ENCODE results near the gene TSTD1. TPM values are rescaled to one million over a fixed set of nuclear protein-coding genes. Genes with fewer than 3 reads are reported as not detected.
"Not testable (repeated sequence)": the region's sequence is repeated elsewhere in the genome, so short reads cannot be mapped to it uniquely, and the experiment has no call there.

The TSTD1 gene
- total RNA-seq, 2 donors from 2014 or later: 59.3 to 66.8 TPM

GRCh38 chr1:161007369-161007768 is 31.4 kb downstream of the TSTD1 start:
- no peaks in the 10 kb centered on the region for H3K9me3 Mint-ChIP-seq
- ATAC-seq (no peak), DNase-seq (ENCODE audit: low spot score in 2 of 2) (no peak)
- H3K27ac Mint-ChIP-seq: no peak overlapping the region
- no peaks in the 10 kb centered on the region for H3K36me3 Mint-ChIP-seq

GRCh38 chr1:161006563-161006962 is 32.2 kb downstream of the TSTD1 start:
- no peak for ATAC-seq
- no peaks in the 10 kb centered on the region for H3K36me3 Mint-ChIP-seq
- DNase-seq (ENCODE audit: low spot score in 2 of 2): no peak
- H3K9me3 Mint-ChIP-seq: no peaks in the 10 kb centered on the region
- H3K27ac Mint-ChIP-seq: no peak overlapping the region

GRCh38 chr1:161001525-161001924 is 37.2 kb downstream of the TSTD1 start:
- H3K36me3 Mint-ChIP-seq: no peaks in the 10 kb centered on the region
- ATAC-seq (no peak), DNase-seq (ENCODE audit: low spot score in 2 of 2) (no peak)
- H3K27ac Mint-ChIP-seq: peak overlapping the region in 1 of 2 donors; percentile 16
- H3K9me3 Mint-ChIP-seq: no peaks in the 10 kb centered on the region

- Mint-ChIP-seq H3K9me3 (no peaks in the 10 kb centered on the region), H3K36me3 (no peaks in the 10 kb centered on the region), H3K27ac (peak overlapping the region in 1 of 2 donors; percentile 85)
- no peak for DNase-seq (ENCODE audit: low spot score in 2 of 2)
- no peak for ATAC-seq
Measured at GRCh38 chr1:161000736-161001480, 37.9 kb downstream of the TSTD1 start.

- Mint-ChIP-seq H3K9me3 (no peaks in the 10 kb centered on the region), H3K27ac (peak overlapping the region in 1 of 2 donors; percentile 13), H3K36me3 (no peaks in the 10 kb centered on the region)
- ATAC-seq: no peak
- no peak for DNase-seq (ENCODE audit: low spot score in 2 of 2)
Measured at GRCh38 chr1:160999376-160999775, 39.4 kb downstream of the TSTD1 start.

- H3K27ac Mint-ChIP-seq: peak overlapping the region; percentile 11 to 32
- H3K36me3 Mint-ChIP-seq: no peaks in the 10 kb centered on the region
- no peaks in the 10 kb centered on the region for H3K9me3 Mint-ChIP-seq
- DNase-seq (ENCODE audit: low spot score in 2 of 2): no peak
- ATAC-seq: peak; percentile 21 to 71
Measured at GRCh38 chr1:160997323-160998038, 41.3 kb downstream of the TSTD1 start.

- Mint-ChIP-seq H3K27ac (peak overlapping the region in 1 of 2 donors; percentile 82), H3K36me3 (no peaks in the 10 kb centered on the region), H3K9me3 (no peaks in the 10 kb centered on the region)
- no peak for DNase-seq (ENCODE audit: low spot score in 2 of 2)
- ATAC-seq: peak in 1 of 2 donors; percentile 72
Measured at GRCh38 chr1:160996178-160996577, 42.6 kb downstream of the TSTD1 start.

- DNase-seq (ENCODE audit: low spot score in 2 of 2) (no peak), ATAC-seq (no peak)
- no peak overlapping the region for H3K27ac Mint-ChIP-seq
- H3K36me3 Mint-ChIP-seq: no peaks in the 10 kb centered on the region
- H3K9me3 Mint-ChIP-seq: no peaks in the 10 kb centered on the region
Measured at GRCh38 chr1:160993544-160994193, 45.1 kb downstream of the TSTD1 start.

- not testable (repeated sequence) for H3K9me3 Mint-ChIP-seq; H3K27ac Mint-ChIP-seq; DNase-seq (ENCODE audit: low spot score in 2 of 2); ATAC-seq; H3K36me3 Mint-ChIP-seq
Measured at GRCh38 chr1:160992036-160992435, 46.7 kb downstream of the TSTD1 start.

Other genes with a start within 250 kb of the TSTD1 start
- 1 to 10 TPM; 5.2 to 9.7 TPM for gene LY9, start 242.8 kb downstream of the TSTD1 start, total RNA-seq
- gene CD244, start 176.1 kb downstream of the TSTD1 start, total RNA-seq: under 1 TPM in 1 of 2 donors, not detected in 1; 0.36 TPM
- not detected for gene ITLN1, start 153.8 kb downstream of the TSTD1 start, total RNA-seq
- not detected for gene ITLN2, start 84.2 kb downstream of the TSTD1 start, total RNA-seq
- 10 to 100 TPM; 26.0 to 63.6 TPM for gene F11R, start 17.8 kb downstream of the TSTD1 start, total RNA-seq
- 10 to 100 TPM; 50.8 to 90.6 TPM for gene USF1, start 7.0 kb upstream of the TSTD1 start, total RNA-seq
- gene ARHGAP30, start 30.9 kb upstream of the TSTD1 start, total RNA-seq: 100 to 1,000 TPM; 116 to 180 TPM
- gene NECTIN4, start 50.6 kb upstream of the TSTD1 start, total RNA-seq: under 1 TPM in 1 of 2 donors, not detected in 1; 0.16 TPM
- 1 to 10 TPM in 1 of 2 donors, not detected in 1; 2.2 TPM for gene KLHDC9, start 59.4 kb upstream of the TSTD1 start, total RNA-seq
- gene PFDN2, start 79.1 kb upstream of the TSTD1 start, total RNA-seq: 100 to 1,000 TPM in 1 of 2 donors, 10 to 100 TPM in 1; 95.3 to 156 TPM
- gene NIT1, start 79.1 kb upstream of the TSTD1 start, total RNA-seq: 10 to 100 TPM; 59.0 to 82.9 TPM
- 10 to 100 TPM; 40.1 to 41.8 TPM for gene DEDD, start 93.7 kb upstream of the TSTD1 start, total RNA-seq
- gene UFC1, start 115.0 kb upstream of the TSTD1 start, total RNA-seq: 100 to 1,000 TPM in 1 of 2 donors, 10 to 100 TPM in 1; 95.8 to 239 TPM
- gene USP21, start 120.5 kb upstream of the TSTD1 start, total RNA-seq: 10 to 100 TPM; 30.3 to 60.3 TPM
- 10 to 100 TPM; 28.2 to 41.0 TPM for gene PPOX, start 127.5 kb upstream of the TSTD1 start, total RNA-seq
- 10 to 100 TPM; 39.0 to 92.4 TPM for gene B4GALT3, start 138.5 kb upstream of the TSTD1 start, total RNA-seq
- gene ADAMTS4, start 160.1 kb upstream of the TSTD1 start, total RNA-seq: 1 to 10 TPM; 2.7 to 4.2 TPM
- 100 to 1,000 TPM; 115 to 126 TPM for gene NDUFS2, start 163.4 kb upstream of the TSTD1 start, total RNA-seq
- gene FCER1G, start 176.3 kb upstream of the TSTD1 start, total RNA-seq: 1 to 10 TPM in 1 of 2 donors, under 1 TPM in 1; 0.49 to 7.4 TPM
- gene APOA2, start 184.7 kb upstream of the TSTD1 start, total RNA-seq: not detected
- 10 to 100 TPM; 13.3 to 17.7 TPM for gene TOMM40L, start 187.1 kb upstream of the TSTD1 start, total RNA-seq
- gene NR1I3, start 199.2 kb upstream of the TSTD1 start, total RNA-seq: not detected
- under 1 TPM in 1 of 2 donors, not detected in 1; 0.97 TPM for gene PCP4L1, start 219.8 kb upstream of the TSTD1 start, total RNA-seq

Measured in activated naive CD4-positive, alpha-beta T cell treated with anti-CD3 and anti-CD28 coated beads, Interleukin-2, amount 50 U/mL, for 72 hours (primary cell).